Trophoblast cell (in vitro differentiated cells and primary cell): Measurements from ENCODE around the gene PALLD.

Source experiments
- DNase-seq, 2 donors: peaks; one replicate each; pipeline ENCODE4 v3.0.0-alpha.2; 2016
- H2AFZ ChIP-seq: 2 replicates; pipeline ENCODE4 v1.6.1; 2013; ENCODE audit warnings: low read length, moderate library complexity, mild to moderate bottlenecking; ENCODE audit not compliant: insufficient read depth, poor library complexity
- H2AK5ac ChIP-seq: 2 replicates; pipeline ENCODE4 v1.6.1; 2013; ENCODE audit warnings: mild to moderate bottlenecking, low read length
- H2BK120ac ChIP-seq: 2 replicates; pipeline ENCODE4 v1.6.1; 2013; ENCODE audit warnings: low read length, mild to moderate bottlenecking, moderate library complexity; ENCODE audit not compliant: insufficient read depth, poor library complexity
- H2BK12ac ChIP-seq: 2 replicates; pipeline ENCODE4 v1.6.1; 2013; ENCODE audit warnings: mild to moderate bottlenecking, low read length, moderate library complexity
- H2BK5ac ChIP-seq: 2 replicates; pipeline ENCODE4 v1.6.1; 2013; ENCODE audit warnings: low read length, low read depth, moderate library complexity, mild to moderate bottlenecking; ENCODE audit not compliant: poor library complexity
- H3K14ac ChIP-seq: 2 replicates; pipeline ENCODE4 v1.6.1; 2013; ENCODE audit warnings: mild to moderate bottlenecking, low read length
- H3K18ac ChIP-seq: 2 replicates; pipeline ENCODE4 v1.6.1; 2013; ENCODE audit warnings: mild to moderate bottlenecking, low read length
- H3K23ac ChIP-seq: 2 replicates; pipeline ENCODE4 v1.6.1; 2013; ENCODE audit warnings: low read length
- H3K27ac ChIP-seq: 2 replicates; pipeline ENCODE4 v1.5.1; 2013; ENCODE audit warnings: low read depth, mild to moderate bottlenecking, inconsistent platforms, low read length, moderate library complexity
- H3K27me3 ChIP-seq: 2 replicates; pipeline ENCODE4 v1.6.1; 2013; ENCODE audit warnings: inconsistent platforms, mild to moderate bottlenecking, low read length, moderate library complexity; ENCODE audit not compliant: insufficient read depth
- H3K36me3 ChIP-seq, 2 experiments: 1 replicate in 1 of 2; 2 replicates in 1 of 2; pipeline ENCODE4 v1.6.1; 2013; ENCODE audit warnings: low read length in 2 of 2, mild to moderate bottlenecking in 2 of 2, moderate library complexity in 1 of 2; ENCODE audit not compliant: insufficient read depth in 2 of 2, control insufficient read depth in 1 of 2
- H3K4ac ChIP-seq: 2 replicates; pipeline ENCODE4 v1.6.1; 2013; ENCODE audit warnings: low read depth, mild to moderate bottlenecking, low read length, moderate library complexity
- H3K4me1 ChIP-seq, 2 experiments: 1 replicate in 1 of 2; 2 replicates in 1 of 2; pipeline ENCODE4 v1.6.1; 2013; ENCODE audit warnings: low read length in 2 of 2, mild to moderate bottlenecking in 2 of 2, moderate library complexity in 1 of 2; ENCODE audit not compliant: insufficient read depth in 2 of 2, control insufficient read depth in 1 of 2
- H3K4me2 ChIP-seq: 2 replicates; pipeline ENCODE4 v1.6.1; 2013; ENCODE audit warnings: inconsistent platforms, mild to moderate bottlenecking, low read length, moderate library complexity
- H3K4me3 ChIP-seq: 2 replicates; pipeline ENCODE4 v1.5.1; 2013; ENCODE audit warnings: mild to moderate bottlenecking, low read depth, low read length, inconsistent platforms
- H3K79me1 ChIP-seq: one replicate; pipeline ENCODE4 v1.6.1; 2013; ENCODE audit warnings: low read length
- H3K79me2 ChIP-seq: 2 replicates; pipeline ENCODE4 v1.6.1; 2013; ENCODE audit warnings: low read length, mild to moderate bottlenecking; ENCODE audit not compliant: control insufficient read depth, insufficient read depth, poor library complexity
- H3K9ac ChIP-seq: 2 replicates; pipeline ENCODE4 v1.6.1; 2013; ENCODE audit warnings: mild to moderate bottlenecking, low read length
- H3K9me3 ChIP-seq: 2 replicates; pipeline ENCODE4 v1.6.1; 2013; ENCODE audit warnings: low read depth, mild to moderate bottlenecking, control low read depth, inconsistent platforms, low read length; ENCODE audit not compliant: insufficient read depth
- H4K12ac ChIP-seq: 2 replicates; pipeline ENCODE4 v1.6.1; 2013; ENCODE audit warnings: low read depth, mild to moderate bottlenecking, low read length, moderate library complexity
- H4K8ac ChIP-seq: 2 replicates; pipeline ENCODE4 v1.6.1; 2013; ENCODE audit warnings: low read depth, mild to moderate bottlenecking, low read length, moderate library complexity
- H4K91ac ChIP-seq: one replicate; pipeline ENCODE4 v1.6.1; 2013; ENCODE audit warnings: low read depth, mild to moderate bottlenecking, low read length, moderate library complexity
- WGBS: extraction: QIAGEN DNeasy Blood & Tissue Kit; methylation state at CpG from one replicate; pipeline ENCODE4 v1.1.7; 2013; ENCODE audit warnings: missing lambda C conversion rate; ENCODE audit not compliant: insufficient read length, insufficient coverage; ENCODE audit errors: extremely low coverage; 5-methylcytosine and 5-hydroxymethylcytosine counted together

Gene PALLD

DNA sequence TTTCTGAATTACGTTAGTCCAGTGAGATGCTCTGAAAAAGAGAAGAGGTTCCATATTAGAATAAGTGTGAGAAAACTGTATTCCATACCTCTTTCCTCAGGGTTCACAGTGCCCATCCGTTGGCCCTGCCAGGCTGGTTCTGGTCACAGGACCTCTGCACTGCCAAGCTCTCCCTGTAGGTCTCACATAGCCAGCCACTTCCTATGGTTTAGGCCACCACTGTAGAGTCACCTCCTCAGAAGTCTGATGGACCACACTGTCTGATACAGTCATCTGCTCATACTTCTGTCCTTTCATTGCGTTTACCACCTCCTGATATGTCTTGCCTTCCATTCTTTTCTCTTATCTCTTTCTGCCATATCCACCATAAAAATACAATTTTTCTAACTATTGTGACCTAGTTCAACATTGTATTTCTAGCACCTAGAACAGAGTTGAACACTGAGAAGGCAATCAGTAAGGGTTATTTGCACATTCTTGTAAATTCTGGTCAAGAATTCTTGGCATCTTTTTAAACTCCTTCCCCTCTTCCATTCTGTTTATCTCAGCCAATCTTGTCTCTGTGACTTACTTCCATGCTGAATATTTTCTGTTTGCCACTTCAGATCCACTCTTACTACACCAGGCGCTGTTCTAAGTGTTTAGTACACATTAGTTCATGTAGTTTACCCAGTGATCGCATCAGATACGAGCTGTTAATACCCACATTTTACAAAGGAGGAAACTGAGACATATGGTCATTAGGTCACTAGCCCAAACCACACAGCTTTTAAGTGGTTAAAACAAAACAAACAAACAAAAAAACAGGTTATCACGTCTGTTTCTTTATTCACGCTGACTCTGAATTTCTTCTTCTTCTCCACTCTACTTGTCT, 387.6 kb downstream of the PALLD start:
- no peak overlapping the region for H4K91ac ChIP-seq
- H3K27ac ChIP-seq: peak overlapping the region; percentile 23
- peak overlapping the region; percentile 77 for H3K14ac ChIP-seq
- no peak overlapping the region for H3K4me2 ChIP-seq
- peaks cover 12 to 15% of the 10 kb centered on the region in 2 experiments for H3K4me1 ChIP-seq
- no peaks in the 10 kb centered on the region for H3K27me3 ChIP-seq
- no peak overlapping the region for H3K9ac ChIP-seq
- peaks cover 6% of the 10 kb centered on the region for H3K79me2 ChIP-seq
- no peak overlapping the region for H3K4me3 ChIP-seq
- peaks cover 12 to 26% of the 10 kb centered on the region in 2 experiments for H3K36me3 ChIP-seq
- H3K18ac ChIP-seq: peak overlapping the region; percentile 64
- no CpG with 5 or more reads among the region's 8 CpGs for WGBS
- DNase-seq: peak in 1 of 2 donors; percentile 42
- no peak overlapping the region for H3K23ac ChIP-seq
- peak overlapping the region; percentile 47 for H3K4ac ChIP-seq
- peaks cover 4% of the 10 kb centered on the region for H3K79me1 ChIP-seq
- no peak overlapping the region for H4K12ac ChIP-seq
- H2BK5ac ChIP-seq: peak overlapping the region; percentile 57
- no peaks in the 10 kb centered on the region for H3K9me3 ChIP-seq
- H2AFZ ChIP-seq: no peak overlapping the region
- no peak overlapping the region for H4K8ac ChIP-seq
- H2BK12ac ChIP-seq: peak overlapping the region; percentile 73
- H2BK120ac ChIP-seq: peak overlapping the region; percentile 53
- no peak overlapping the region for H2AK5ac ChIP-seq

DNA sequence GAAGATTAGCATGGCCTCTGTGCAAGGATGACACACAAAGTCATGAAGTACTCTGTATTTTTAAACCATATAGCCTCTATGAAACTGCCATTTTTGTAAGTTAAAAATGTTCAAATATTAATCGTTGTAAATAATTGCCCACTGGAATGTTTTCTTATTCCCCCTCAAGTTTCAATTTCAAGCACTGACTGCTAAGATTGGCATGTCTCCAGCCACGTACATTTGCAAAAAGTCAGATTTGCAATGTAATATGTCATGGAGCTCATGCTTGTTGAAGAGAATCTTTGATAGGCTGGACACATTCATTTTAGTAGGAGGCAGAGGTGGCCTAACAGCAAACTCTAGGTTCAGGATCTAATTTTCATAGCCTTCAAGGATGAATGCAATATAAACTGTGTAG, 388.5 kb downstream of the PALLD start:
- Histone ChIP-seq H3K9me3 (no peaks in the 10 kb centered on the region), H2BK12ac (no peak overlapping the region), H3K4me2 (no peak overlapping the region), H3K9ac (no peak overlapping the region), H4K91ac (no peak overlapping the region), H3K14ac (no peak overlapping the region), H2BK5ac (no peak overlapping the region), H4K12ac (no peak overlapping the region), H4K8ac (no peak overlapping the region), H3K4me3 (no peak overlapping the region), H3K79me1 (peaks cover 4% of the 10 kb centered on the region), H3K79me2 (peaks cover 6% of the 10 kb centered on the region), H3K27me3 (no peaks in the 10 kb centered on the region), H2AK5ac (no peak overlapping the region), H3K4ac (no peak overlapping the region), H3K23ac (no peak overlapping the region), H3K36me3 (peaks cover 14 to 29% of the 10 kb centered on the region in 2 experiments), H3K4me1 (peaks cover 12 to 15% of the 10 kb centered on the region in 2 experiments), H3K27ac (no peak overlapping the region), H2BK120ac (no peak overlapping the region), H3K18ac (no peak overlapping the region), H2AFZ (no peak overlapping the region)
- no peak for DNase-seq
- no CpG with 5 or more reads among the region's 2 CpGs for whole genome bisulfite sequencing

DNA sequence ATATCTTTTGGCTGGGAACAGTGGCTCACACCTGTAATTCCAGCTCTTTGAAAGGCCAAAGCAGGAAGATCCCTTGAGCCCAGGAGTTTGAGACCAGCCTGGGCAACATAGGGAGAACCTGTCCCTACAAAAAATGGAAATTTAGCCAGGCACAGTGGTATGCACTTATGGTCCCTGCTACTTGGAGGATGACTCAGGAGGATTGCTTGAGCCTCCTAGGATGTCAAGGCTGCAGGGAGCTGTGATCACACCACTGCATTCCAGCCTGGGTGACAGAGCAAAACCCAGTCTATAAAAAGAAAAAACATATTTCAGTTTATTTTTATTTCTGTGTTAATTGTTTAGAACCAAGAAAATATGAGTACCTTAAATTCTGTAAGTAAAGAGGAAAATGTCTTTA, 389.5 kb downstream of the PALLD start:
- peak; percentile 53 to 75 for DNase-seq
- no peak overlapping the region for H2AK5ac ChIP-seq
- H4K8ac ChIP-seq: no peak overlapping the region
- H2BK120ac ChIP-seq: no peak overlapping the region
- H3K23ac ChIP-seq: no peak overlapping the region
- no peaks in the 10 kb centered on the region for H3K9me3 ChIP-seq
- no peak overlapping the region for H2AFZ ChIP-seq
- peaks cover 16 to 36% of the 10 kb centered on the region in 2 experiments for H3K36me3 ChIP-seq
- no peak overlapping the region for H3K14ac ChIP-seq
- H2BK12ac ChIP-seq: no peak overlapping the region
- no peak overlapping the region for H4K91ac ChIP-seq
- H2BK5ac ChIP-seq: no peak overlapping the region
- H3K4me2 ChIP-seq: no peak overlapping the region
- H4K12ac ChIP-seq: no peak overlapping the region
- H3K79me2 ChIP-seq: peaks cover 6% of the 10 kb centered on the region
- H3K18ac ChIP-seq: no peak overlapping the region
- H3K4ac ChIP-seq: no peak overlapping the region
- no peak overlapping the region for H3K9ac ChIP-seq
- H3K79me1 ChIP-seq: peaks cover 4% of the 10 kb centered on the region
- H3K27me3 ChIP-seq: no peaks in the 10 kb centered on the region
- H3K27ac ChIP-seq: no peak overlapping the region
- H3K4me1 ChIP-seq: peaks cover 9 to 11% of the 10 kb centered on the region in 2 experiments
- H3K4me3 ChIP-seq: no peak overlapping the region

DNA sequence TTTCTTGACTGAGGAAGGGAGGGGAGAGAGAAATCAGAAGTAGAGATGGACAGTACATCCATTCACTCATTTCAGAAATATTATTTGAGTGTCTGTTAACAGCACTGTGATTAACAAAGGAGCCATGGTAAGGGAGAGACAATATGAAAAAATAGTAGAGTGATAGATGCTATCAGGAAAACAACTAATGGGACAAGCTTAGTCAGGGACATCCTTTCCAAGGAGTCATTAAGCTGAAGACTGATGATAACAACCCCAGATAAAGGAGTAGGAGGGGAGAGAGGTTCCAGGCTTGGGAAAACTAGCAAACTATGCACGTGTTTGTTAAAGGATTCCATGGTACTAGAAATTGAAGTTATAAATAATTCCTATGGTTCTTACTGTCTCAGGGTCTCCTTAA, 391.0 kb downstream of the PALLD start:
- H3K27me3 ChIP-seq: no peaks in the 10 kb centered on the region
- no peak overlapping the region for H2BK12ac ChIP-seq
- no CpG with 5 or more reads among the region's 1 CpG for WGBS
- H3K4ac ChIP-seq: no peak overlapping the region
- H2AK5ac ChIP-seq: no peak overlapping the region
- no peak overlapping the region for H3K23ac ChIP-seq
- H3K27ac ChIP-seq: no peak overlapping the region
- no peak overlapping the region for H4K12ac ChIP-seq
- H4K8ac ChIP-seq: no peak overlapping the region
- no peak overlapping the region for H3K14ac ChIP-seq
- H3K4me1 ChIP-seq: peaks cover 5 to 9% of the 10 kb centered on the region in 2 experiments
- H2BK120ac ChIP-seq: no peak overlapping the region
- no peak for DNase-seq
- H2AFZ ChIP-seq: no peak overlapping the region
- peaks cover 13 to 29% of the 10 kb centered on the region in 2 experiments for H3K36me3 ChIP-seq
- H3K9me3 ChIP-seq: no peaks in the 10 kb centered on the region
- H2BK5ac ChIP-seq: no peak overlapping the region
- H3K9ac ChIP-seq: no peak overlapping the region
- H4K91ac ChIP-seq: no peak overlapping the region
- H3K79me2 ChIP-seq: peaks cover 4% of the 10 kb centered on the region
- no peak overlapping the region for H3K4me2 ChIP-seq
- peaks cover 2% of the 10 kb centered on the region for H3K79me1 ChIP-seq
- H3K18ac ChIP-seq: no peak overlapping the region
- H3K4me3 ChIP-seq: no peak overlapping the region
